Panc1 (cell line): Measurements from ENCODE around the gene ERICH4. TPM values are rescaled to one million over a fixed set of nuclear protein-coding genes. Genes with fewer than 3 reads are reported as not detected.

Experiments
- ATAC-seq: fragments of 200-7000 bp; cut with Tn5 transposase; 2 replicates; pipeline ENCODE4 v1.9.1; 2020; ENCODE audit warnings: mild to moderate bottlenecking, moderate library complexity
- BruUV-seq: library from RNA; stranded (reverse); fragments of 400-500 nt; replicated peaks from 2 replicates; lab custom pipeline; 2021; lab: Mats Ljungman, UMichigan
- CTCF ChIA-PET: fragments of 300-600 bp; sonication (Branson Sonifier 250); formaldehyde crosslinking; loops from one replicate; lab custom pipeline; 2022; ENCODE audit warnings: antibody characterized with exemption; lab: Charles Lee
- POLR2A ChIA-PET: fragments of 300-600 bp; sonication (Branson Sonifier 250); formaldehyde crosslinking; loops from one replicate; lab custom pipeline; 2022; ENCODE audit warnings: antibody characterized with exemption; lab: Charles Lee
- DNase-seq: peaks from one replicate; pipeline ENCODE4 v3.0.0-alpha.2; 2010; ENCODE audit warnings: low read depth, low spot score
- H3K27ac ChIP-seq: 2 replicates; pipeline ENCODE4 v1.5.1; 2011; ENCODE audit warnings: mild to moderate bottlenecking, low read length, inconsistent platforms
- H3K27me3 ChIP-seq: fragments of 200-500 bp; sonication (Bioruptor generic); 2 replicates; pipeline ENCODE4 v1.6.0; 2014; ENCODE audit warnings: low read length, inconsistent platforms; ENCODE audit not compliant: control insufficient read depth, insufficient read depth
- H3K36me3 ChIP-seq: fragments of 200-500 bp; sonication (Bioruptor generic); 2 replicates; pipeline ENCODE4 v1.5.1; 2014; ENCODE audit warnings: inconsistent platforms, mild to moderate bottlenecking, low read length, moderate library complexity; ENCODE audit not compliant: control insufficient read depth, insufficient read depth
- H3K4me1 ChIP-seq: 2 replicates; pipeline ENCODE4 v1.5.1; 2011; ENCODE audit warnings: inconsistent platforms, mild to moderate bottlenecking, low read length, moderate library complexity; ENCODE audit not compliant: control insufficient read depth, insufficient read depth
- H3K4me3 ChIP-seq, 2 experiments: 2 replicates each; pipeline ENCODE4 v1.5.1; 2011 to 2012; ENCODE audit warnings: low read depth in 2 of 2, low read length in 2 of 2, mild to moderate bottlenecking in 2 of 2, inconsistent platforms in 1 of 2, moderate library complexity in 1 of 2
- H3K9me3 ChIP-seq: fragments of 200-500 bp; sonication (Bioruptor generic); 2 replicates; pipeline ENCODE4 v1.5.1; 2014; ENCODE audit warnings: low read depth, mild to moderate bottlenecking, inconsistent platforms, low read length, moderate library complexity; ENCODE audit not compliant: control insufficient read depth, insufficient read depth
- POLR2AphosphoS5 ChIP-seq: IDR thresholded peaks from 2 replicates; pipeline ENCODE4 v1.6.1; 2012; ENCODE audit warnings: mild to moderate bottlenecking, low read depth, low read length, moderate library complexity
- SIN3A ChIP-seq: IDR thresholded peaks from 2 replicates; pipeline ENCODE4 v1.6.1; 2012; ENCODE audit warnings: low read depth, mild to moderate bottlenecking, low read length, moderate library complexity, borderline replicate concordance; ENCODE audit not compliant: insufficient read depth
- TCF7L2 ChIP-seq: IDR thresholded peaks from 2 replicates; pipeline ENCODE4 v1.6.1; 2011; ENCODE audit warnings: mild to moderate bottlenecking, low read depth, low read length, inconsistent platforms
- in situ Hi-C: cut with HindIII; loops from 2 replicates; pipeline ENCODE4 v1.10.0; 2016; ENCODE audit warnings: low sequenced_read_pairs, low pct_unique_long_range_greater_than_20kb
- intact Hi-C: fragments of 100-400 bp; cut with micrococcal nuclease; formaldehyde crosslinking; loops from one replicate; pipeline ENCODE4 v1.10.0; 2022; ENCODE audit not compliant: unreplicated experiment
- total RNA-seq: library from RNA; stranded (reverse); gene quantifications from one replicate; pipeline ENCODE4 v1.2.1, GENCODE V29; 2021; ENCODE audit not compliant: unreplicated experiment
- TF ChIP-seq, protein P1 (sequence below), 2 experiments: IDR thresholded peaks; 2 replicates each; pipeline ENCODE4 v1.6.1; 2011 to 2012; ENCODE audit warnings: low read depth in 2 of 2, control low read depth in 1 of 2, low read length in 1 of 2, mild to moderate bottlenecking in 1 of 2, moderate library complexity in 1 of 2; ENCODE audit not compliant: insufficient read depth in 1 of 2
- TF ChIP-seq, protein P2 (sequence below): fragments of 450-650 bp; IDR thresholded peaks from 2 replicates; pipeline ENCODE4 v1.5.1; 2017; ENCODE audit warnings: mild to moderate bottlenecking

Gene ERICH4
- total RNA-seq, 1 experiment from 2014 or later = not detected

DNA sequence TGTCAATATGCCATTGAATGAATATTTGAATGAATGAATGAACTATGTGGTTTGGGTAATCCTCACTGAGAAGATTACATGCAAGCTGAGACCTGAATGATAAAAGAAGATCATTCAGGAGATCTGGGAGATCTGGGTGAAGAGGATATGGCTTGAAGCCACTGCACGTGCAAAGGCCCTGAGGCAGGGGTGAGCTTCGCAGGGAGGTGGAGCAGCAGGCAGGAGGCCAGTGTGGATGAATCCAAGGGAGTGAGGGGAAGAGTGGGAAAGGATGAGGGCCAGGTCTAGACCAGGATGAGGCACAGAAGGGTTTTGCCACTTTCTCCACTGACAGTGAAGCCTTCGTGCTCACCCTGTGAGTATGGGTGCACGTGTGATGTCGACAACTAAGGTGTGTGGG lies 49.9 kb downstream of the ERICH4 start:
- in situ Hi-C loops (no loop called here), intact Hi-C loops (no loop called here)
- no peak overlapping the region for H3K27ac ChIP-seq
- DNase-seq (no peak), ATAC-seq (no peak)
- POLR2A ChIA-PET = no interaction called here
- CTCF ChIA-PET = no interaction called here
- H3K27me3 ChIP-seq = peaks cover 2% of the 10 kb centered on the region; the same call in 1 of the 2 replicates
- H3K36me3 ChIP-seq = no peaks in the 10 kb centered on the region
- no TSS peak for BruUV-seq
- no peak overlapping the region for H3K4me3 ChIP-seq
- no peaks in the 10 kb centered on the region for H3K4me1 ChIP-seq
- TF ChIP-seq, protein P1, sequence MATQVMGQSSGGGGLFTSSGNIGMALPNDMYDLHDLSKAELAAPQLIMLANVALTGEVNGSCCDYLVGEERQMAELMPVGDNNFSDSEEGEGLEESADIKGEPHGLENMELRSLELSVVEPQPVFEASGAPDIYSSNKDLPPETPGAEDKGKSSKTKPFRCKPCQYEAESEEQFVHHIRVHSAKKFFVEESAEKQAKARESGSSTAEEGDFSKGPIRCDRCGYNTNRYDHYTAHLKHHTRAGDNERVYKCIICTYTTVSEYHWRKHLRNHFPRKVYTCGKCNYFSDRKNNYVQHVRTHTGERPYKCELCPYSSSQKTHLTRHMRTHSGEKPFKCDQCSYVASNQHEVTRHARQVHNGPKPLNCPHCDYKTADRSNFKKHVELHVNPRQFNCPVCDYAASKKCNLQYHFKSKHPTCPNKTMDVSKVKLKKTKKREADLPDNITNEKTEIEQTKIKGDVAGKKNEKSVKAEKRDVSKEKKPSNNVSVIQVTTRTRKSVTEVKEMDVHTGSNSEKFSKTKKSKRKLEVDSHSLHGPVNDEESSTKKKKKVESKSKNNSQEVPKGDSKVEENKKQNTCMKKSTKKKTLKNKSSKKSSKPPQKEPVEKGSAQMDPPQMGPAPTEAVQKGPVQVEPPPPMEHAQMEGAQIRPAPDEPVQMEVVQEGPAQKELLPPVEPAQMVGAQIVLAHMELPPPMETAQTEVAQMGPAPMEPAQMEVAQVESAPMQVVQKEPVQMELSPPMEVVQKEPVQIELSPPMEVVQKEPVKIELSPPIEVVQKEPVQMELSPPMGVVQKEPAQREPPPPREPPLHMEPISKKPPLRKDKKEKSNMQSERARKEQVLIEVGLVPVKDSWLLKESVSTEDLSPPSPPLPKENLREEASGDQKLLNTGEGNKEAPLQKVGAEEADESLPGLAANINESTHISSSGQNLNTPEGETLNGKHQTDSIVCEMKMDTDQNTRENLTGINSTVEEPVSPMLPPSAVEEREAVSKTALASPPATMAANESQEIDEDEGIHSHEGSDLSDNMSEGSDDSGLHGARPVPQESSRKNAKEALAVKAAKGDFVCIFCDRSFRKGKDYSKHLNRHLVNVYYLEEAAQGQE (IDR thresholded peaks at IDR 0.05; ENCODE audit: insufficient read depth in 1 of 2, low read depth in 2 of 2, low read length in 1 of 2) = no peak
- TF ChIP-seq, protein P2, sequence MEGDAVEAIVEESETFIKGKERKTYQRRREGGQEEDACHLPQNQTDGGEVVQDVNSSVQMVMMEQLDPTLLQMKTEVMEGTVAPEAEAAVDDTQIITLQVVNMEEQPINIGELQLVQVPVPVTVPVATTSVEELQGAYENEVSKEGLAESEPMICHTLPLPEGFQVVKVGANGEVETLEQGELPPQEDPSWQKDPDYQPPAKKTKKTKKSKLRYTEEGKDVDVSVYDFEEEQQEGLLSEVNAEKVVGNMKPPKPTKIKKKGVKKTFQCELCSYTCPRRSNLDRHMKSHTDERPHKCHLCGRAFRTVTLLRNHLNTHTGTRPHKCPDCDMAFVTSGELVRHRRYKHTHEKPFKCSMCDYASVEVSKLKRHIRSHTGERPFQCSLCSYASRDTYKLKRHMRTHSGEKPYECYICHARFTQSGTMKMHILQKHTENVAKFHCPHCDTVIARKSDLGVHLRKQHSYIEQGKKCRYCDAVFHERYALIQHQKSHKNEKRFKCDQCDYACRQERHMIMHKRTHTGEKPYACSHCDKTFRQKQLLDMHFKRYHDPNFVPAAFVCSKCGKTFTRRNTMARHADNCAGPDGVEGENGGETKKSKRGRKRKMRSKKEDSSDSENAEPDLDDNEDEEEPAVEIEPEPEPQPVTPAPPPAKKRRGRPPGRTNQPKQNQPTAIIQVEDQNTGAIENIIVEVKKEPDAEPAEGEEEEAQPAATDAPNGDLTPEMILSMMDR = no peak
- TF ChIP-seq SIN3A = no peak
- TF ChIP-seq POLR2AphosphoS5 = no peak
- no peak for TF ChIP-seq TCF7L2
- no peaks in the 10 kb centered on the region for H3K9me3 ChIP-seq

Other genes starting within 250 kb of the ERICH4 start
- 8.5 TPM for gene CYP2S1, start 249.9 kb upstream of the ERICH4 start, total RNA-seq
- 128 TPM for gene AXL, start 223.9 kb upstream of the ERICH4 start, total RNA-seq
- 183 TPM for gene HNRNPUL1, start 178.8 kb upstream of the ERICH4 start, total RNA-seq
- 25.5 TPM for gene CCDC97, start 133.0 kb upstream of the ERICH4 start, total RNA-seq
- 42.6 TPM for gene TGFB1, start 89.2 kb upstream of the ERICH4 start, total RNA-seq
- gene B9D2, start 79.0 kb upstream of the ERICH4 start, total RNA-seq = 7.1 TPM
- 4.4 TPM for gene TMEM91, start 66.6 kb upstream of the ERICH4 start, total RNA-seq
- 25.2 TPM for gene EXOSC5, start 45.8 kb upstream of the ERICH4 start, total RNA-seq
- gene BCKDHA, start 45.3 kb upstream of the ERICH4 start, total RNA-seq = 11.2 TPM
- 0.10 TPM for gene B3GNT8, start 15.8 kb upstream of the ERICH4 start, total RNA-seq
- 37.5 TPM for gene DMAC2, start 3.2 kb upstream of the ERICH4 start, total RNA-seq
- not detected for gene CEACAM21, start 133.0 kb downstream of the ERICH4 start, total RNA-seq
- gene CEACAM4, start 183.9 kb downstream of the ERICH4 start, total RNA-seq = not detected
- gene CEACAM7, start 245.1 kb downstream of the ERICH4 start, total RNA-seq = not detected